RWPE1 (cell line): ENCODE measurements around the gene OTX2.

Experiments
- CTCF ChIA-PET: fragments of 350-600 bp; sonication (Branson Sonifier 250); formaldehyde crosslinking; extraction: SDS; loops from one replicate; lab custom pipeline; 2021; lab: Yijun Ruan, JAX
- POLR2A ChIA-PET: fragments of 400-600 bp; formaldehyde crosslinking; extraction: SDS; loops from one replicate; lab custom pipeline; 2020; ENCODE audit warnings: antibody characterized with exemption; ENCODE audit not compliant: low non-redundant PET; lab: Yijun Ruan, JAX
- DNase-seq: peaks from one replicate; pipeline ENCODE4 v3.0.0; 2012; ENCODE audit warnings: low spot score
- H3K27ac ChIP-seq: fragments of 450-650 bp; 2 replicates; pipeline ENCODE4 v1.5.1; 2017
- TF ChIP-seq, protein P1 (sequence below): fragments of 450-650 bp; conservative IDR thresholded peaks from 2 replicates; pipeline ENCODE4 v1.5.1; 2017; ENCODE audit warnings: low read depth, mild to moderate bottlenecking

Gene OTX2

DNA sequence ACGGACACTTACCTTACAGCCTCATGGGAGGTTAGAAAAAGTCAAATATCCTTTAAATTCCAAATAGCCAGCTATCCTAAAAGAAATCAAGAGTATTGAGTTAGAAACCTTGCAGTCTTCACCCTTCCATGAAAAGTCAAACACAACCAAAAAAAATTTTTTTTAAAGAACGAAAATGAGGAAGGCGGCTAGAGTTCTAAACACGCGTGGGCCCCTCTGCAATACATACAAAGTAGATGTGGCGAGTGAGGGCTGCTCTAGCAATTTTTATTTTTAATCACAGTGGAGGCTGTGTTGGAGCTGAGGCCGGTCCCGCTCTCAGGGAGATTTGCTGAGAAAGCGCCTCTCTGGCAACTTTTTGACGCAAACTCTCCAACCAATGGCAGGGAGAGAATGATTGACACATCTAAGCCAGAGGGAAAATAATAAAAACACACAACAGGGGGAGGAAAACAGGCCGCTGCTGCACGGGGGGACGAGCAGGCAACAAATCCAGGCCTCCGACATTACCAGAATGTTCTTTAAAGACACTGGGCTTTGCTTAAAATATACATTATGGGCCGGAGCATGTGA, at the start of gene OTX2:
Gene OTX2 (minus strand): TSS at position 333 of the 573 bp plus-strand sequence. CDS start 5,023 bp downstream, outside the sequence.
- ChIA-PET CTCF (no interaction called here), POLR2A (interaction anchor here (0.5 kb wide), 1 partner anchor 36 kb away, joined by 3 read pairs; no protein-coding TSS in a partner anchor)
- DNase-seq = no peak
- TF ChIP-seq, protein P1, sequence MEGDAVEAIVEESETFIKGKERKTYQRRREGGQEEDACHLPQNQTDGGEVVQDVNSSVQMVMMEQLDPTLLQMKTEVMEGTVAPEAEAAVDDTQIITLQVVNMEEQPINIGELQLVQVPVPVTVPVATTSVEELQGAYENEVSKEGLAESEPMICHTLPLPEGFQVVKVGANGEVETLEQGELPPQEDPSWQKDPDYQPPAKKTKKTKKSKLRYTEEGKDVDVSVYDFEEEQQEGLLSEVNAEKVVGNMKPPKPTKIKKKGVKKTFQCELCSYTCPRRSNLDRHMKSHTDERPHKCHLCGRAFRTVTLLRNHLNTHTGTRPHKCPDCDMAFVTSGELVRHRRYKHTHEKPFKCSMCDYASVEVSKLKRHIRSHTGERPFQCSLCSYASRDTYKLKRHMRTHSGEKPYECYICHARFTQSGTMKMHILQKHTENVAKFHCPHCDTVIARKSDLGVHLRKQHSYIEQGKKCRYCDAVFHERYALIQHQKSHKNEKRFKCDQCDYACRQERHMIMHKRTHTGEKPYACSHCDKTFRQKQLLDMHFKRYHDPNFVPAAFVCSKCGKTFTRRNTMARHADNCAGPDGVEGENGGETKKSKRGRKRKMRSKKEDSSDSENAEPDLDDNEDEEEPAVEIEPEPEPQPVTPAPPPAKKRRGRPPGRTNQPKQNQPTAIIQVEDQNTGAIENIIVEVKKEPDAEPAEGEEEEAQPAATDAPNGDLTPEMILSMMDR = no peak
- no peak within 1 kb of the TSS for H3K27ac ChIP-seq

DNA sequence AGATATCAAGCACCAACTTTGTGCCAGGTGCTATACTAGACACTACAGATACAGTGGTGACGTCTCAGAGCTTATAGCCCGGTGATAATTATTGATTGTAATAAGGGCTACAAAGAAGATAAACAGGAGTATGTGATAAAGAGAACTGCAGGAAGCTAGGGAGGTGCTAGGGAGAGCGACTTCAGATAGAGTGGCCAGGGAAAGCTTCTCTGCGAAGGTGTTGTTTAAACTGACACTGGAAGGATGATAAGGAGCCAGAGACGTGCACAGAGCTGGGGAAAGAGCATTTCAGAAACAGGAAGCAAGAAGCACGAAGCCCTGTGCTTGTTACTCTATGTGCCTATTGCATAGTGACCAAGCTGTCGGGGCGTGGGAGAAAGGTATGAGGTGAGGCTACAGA, 48.1 kb upstream of the OTX2 start:
- POLR2A ChIA-PET = no interaction called here

GRCh38 chr14:56857216-56857615, 46.9 kb upstream of the OTX2 start:
- POLR2A ChIA-PET = no interaction called here
- no peak overlapping the region for H3K27ac ChIP-seq
- no peak for DNase-seq
- CTCF ChIA-PET = no interaction called here
- TF ChIP-seq, protein P1 = no peak

More for the DNA sequence above, 48.1 kb upstream of the OTX2 start:
- no peak for DNase-seq
- no peak overlapping the region for H3K27ac ChIP-seq
- TF ChIP-seq, protein P1 = no peak
- CTCF ChIA-PET = interaction anchor here (0.6 kb wide), 1 partner anchor 10 kb away, joined by 4 read pairs; no protein-coding TSS in a partner anchor

DNA sequence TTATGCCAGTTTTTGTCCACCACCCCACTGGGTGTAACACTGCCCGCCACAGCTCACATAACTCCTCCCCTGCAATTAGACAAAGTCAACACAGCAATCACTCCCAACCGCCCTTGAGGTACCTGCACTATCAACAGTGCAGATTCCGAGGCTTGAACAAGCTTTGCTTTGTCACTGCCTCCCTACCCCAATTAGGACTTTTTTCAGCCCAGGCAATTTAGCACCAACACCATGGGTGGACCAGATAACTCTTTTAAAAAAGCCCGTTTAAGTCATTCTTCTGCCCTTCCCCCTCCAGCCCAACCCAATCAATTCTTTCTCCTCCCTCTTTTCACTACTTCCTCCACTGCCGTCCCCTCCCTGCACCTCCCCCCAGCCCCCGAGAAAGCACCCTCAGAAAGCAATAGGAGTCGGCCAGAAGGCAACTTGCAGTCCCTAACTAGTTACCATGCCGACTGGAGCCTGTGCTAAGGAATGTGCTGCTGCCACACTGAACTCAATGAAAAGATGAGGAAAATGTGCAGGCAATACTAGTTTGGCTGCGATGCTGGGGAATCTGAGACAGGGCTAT, 45.7 kb upstream of the OTX2 start:
- DNase-seq = no peak
- H3K27ac ChIP-seq = no peak overlapping the region
- POLR2A ChIA-PET = no interaction called here
- TF ChIP-seq, protein P1 = no peak
- CTCF ChIA-PET = no interaction called here

DNA sequence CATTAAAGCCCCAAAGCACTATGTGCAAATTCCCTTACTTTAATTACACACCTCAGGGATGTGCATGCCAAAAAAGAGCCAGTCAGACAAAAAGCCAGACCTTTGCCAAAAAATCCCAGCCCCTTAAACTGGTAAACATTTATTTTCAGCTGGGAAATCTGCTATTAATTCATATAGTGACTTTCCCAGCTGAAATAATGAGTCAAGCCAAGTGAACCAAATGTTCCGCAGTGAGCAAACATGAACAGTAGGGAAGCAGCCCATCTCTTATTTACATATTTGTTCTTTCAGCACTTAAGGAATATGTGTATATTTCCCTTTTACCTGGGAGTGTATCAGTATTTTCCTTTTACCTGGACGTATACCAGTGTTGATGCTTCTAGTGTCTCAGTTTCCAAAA, 44.0 kb upstream of the OTX2 start:
- TF ChIP-seq, protein P1 = no peak
- ChIA-PET CTCF (no interaction called here), POLR2A (no interaction called here)
- H3K27ac ChIP-seq = no peak overlapping the region
- DNase-seq = no peak

DNA sequence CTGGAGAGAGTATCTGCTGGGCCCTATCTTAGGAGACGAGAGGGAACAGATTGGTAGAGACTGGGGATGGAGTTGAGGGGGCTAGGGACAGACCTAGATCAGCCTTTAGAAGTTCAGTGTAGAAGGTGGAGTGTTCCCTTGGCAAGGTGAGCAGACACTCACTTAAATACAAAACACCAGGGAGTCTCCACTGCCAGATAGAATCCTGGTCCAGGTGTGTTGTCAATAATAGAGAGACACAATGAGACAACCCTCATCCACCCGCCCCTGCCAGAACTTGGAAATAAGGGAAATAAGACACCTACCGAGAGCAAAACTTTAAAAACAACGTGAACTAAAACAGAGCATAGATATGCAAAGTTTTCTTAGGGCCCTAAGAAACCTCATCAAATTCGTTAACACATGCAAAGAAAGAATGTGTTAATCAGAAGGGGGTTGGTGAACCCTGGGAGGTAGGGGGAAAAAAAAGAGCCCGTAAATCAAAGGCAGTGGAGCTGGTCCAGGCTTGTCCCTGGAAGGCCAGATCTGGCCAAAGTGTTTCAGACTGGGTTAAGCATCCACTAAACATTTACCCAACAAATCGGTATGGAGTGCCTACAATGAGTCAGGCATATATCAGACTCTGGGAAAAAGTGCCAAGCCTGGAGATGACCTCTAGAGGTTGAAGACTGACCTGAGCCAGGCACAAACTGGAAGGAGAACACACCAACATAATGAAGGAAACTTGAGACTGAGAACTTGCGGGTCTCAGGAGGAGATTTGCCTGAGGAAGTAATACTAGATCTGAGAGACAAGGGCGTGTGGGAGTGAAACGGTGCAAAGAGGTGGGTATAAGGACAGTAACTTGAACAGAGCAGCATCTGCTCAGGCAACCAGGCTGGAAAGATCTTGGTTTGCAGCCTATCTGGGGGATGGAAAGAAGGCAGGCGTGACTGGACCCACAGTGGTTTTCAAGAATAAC, 37.0 kb upstream of the OTX2 start:
- no peak for DNase-seq
- TF ChIP-seq, protein P1 = no peak

More for the DNA sequence above, 37.0 kb upstream of the OTX2 start:
- no peak overlapping the region for H3K27ac ChIP-seq
- ChIA-PET POLR2A (no interaction called here), CTCF (no interaction called here)
